GM19463 (cell line): ENCODE results near the gene LNX1.

Experiments used
- ATAC-seq: cut with Tn5 transposase; IDR thresholded peaks from one replicate; pipeline ENCODE4 v1.9.1; 2021; ENCODE audit warnings: mild to moderate bottlenecking, moderate library complexity; ENCODE audit not compliant: unreplicated experiment

Gene LNX1

GRCh38 chr4:53541577-53542206, 49.6 kb downstream of the LNX1 start:
- ATAC-seq: peak; percentile 62

- no peak for ATAC-seq
Measured at GRCh38 chr4:53538756-53539155, 52.5 kb downstream of the LNX1 start.

- no peak for ATAC-seq
Measured at GRCh38 chr4:53537606-53538005, 53.7 kb downstream of the LNX1 start.

GRCh38 chr4:53536328-53536727, 55.0 kb downstream of the LNX1 start:
- ATAC-seq: no peak

GRCh38 chr4:53535567-53535966, 55.7 kb downstream of the LNX1 start:
- no peak for ATAC-seq

GRCh38 chr4:53534684-53535083, 56.6 kb downstream of the LNX1 start:
- no peak for ATAC-seq

GRCh38 chr4:53532521-53532920, 58.8 kb downstream of the LNX1 start:
- no peak for ATAC-seq

- ATAC-seq: no peak
Measured at GRCh38 chr4:53531585-53532224, 59.6 kb downstream of the LNX1 start.

GRCh38 chr4:53529025-53529424, 62.3 kb downstream of the LNX1 start:
- ATAC-seq: no peak

GRCh38 chr4:53527930-53528329, 63.4 kb downstream of the LNX1 start:
- no peak for ATAC-seq

- no peak for ATAC-seq
Measured at GRCh38 chr4:53527326-53527725, 64.0 kb downstream of the LNX1 start.

- ATAC-seq: no peak
Measured at GRCh38 chr4:53522334-53522733, 69.0 kb downstream of the LNX1 start.

GRCh38 chr4:53520116-53520515, 71.2 kb downstream of the LNX1 start:
- ATAC-seq: no peak

GRCh38 chr4:53518807-53519206, 72.5 kb downstream of the LNX1 start:
- no peak for ATAC-seq

- ATAC-seq: no peak
Measured at GRCh38 chr4:53515076-53515475, 76.2 kb downstream of the LNX1 start.

GRCh38 chr4:53514509-53514908, 76.8 kb downstream of the LNX1 start:
- ATAC-seq: peak; percentile 56

GRCh38 chr4:53512608-53513007, 78.7 kb downstream of the LNX1 start:
- peak; percentile 78 for ATAC-seq

- no peak for ATAC-seq
Measured at GRCh38 chr4:53511014-53511413, 80.3 kb downstream of the LNX1 start.

- ATAC-seq: no peak
Measured at GRCh38 chr4:53510321-53510720, 81.0 kb downstream of the LNX1 start.

- ATAC-seq: no peak
Measured at GRCh38 chr4:53508446-53508845, 82.8 kb downstream of the LNX1 start.

GRCh38 chr4:53507671-53508286, 83.5 kb downstream of the LNX1 start:
- no peak for ATAC-seq

GRCh38 chr4:53507058-53507457, 84.2 kb downstream of the LNX1 start:
- ATAC-seq: no peak
